GM18511 (cell line): ENCODE measurements around the gene HP1BP3.

Experiments
- ATAC-seq: cut with Tn5 transposase; IDR thresholded peaks from one replicate; pipeline ENCODE4 v1.9.1; 2021; ENCODE audit warnings: mild to moderate bottlenecking, moderate library complexity; ENCODE audit not compliant: unreplicated experiment

Gene HP1BP3

DNA sequence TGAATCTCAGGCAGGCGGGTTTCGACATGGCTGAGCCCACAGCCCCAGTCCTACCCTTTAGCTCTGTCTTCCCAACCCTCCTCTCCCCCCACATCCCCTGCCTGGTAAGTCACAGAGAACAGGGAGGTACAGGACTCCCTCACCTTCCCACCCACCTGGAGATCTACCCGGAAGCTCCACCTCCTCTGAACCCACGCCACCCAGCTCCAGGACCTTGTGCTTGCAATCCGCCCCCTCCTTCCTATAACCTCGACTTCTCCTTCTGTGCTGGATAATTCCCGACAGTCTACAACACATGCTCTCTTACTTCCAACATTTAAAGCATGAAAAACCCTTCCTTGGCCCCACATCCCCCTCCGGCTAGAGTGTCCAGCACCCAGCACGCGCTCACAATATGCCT, 91.6 kb downstream of the HP1BP3 start:
- ATAC-seq = no peak

DNA sequence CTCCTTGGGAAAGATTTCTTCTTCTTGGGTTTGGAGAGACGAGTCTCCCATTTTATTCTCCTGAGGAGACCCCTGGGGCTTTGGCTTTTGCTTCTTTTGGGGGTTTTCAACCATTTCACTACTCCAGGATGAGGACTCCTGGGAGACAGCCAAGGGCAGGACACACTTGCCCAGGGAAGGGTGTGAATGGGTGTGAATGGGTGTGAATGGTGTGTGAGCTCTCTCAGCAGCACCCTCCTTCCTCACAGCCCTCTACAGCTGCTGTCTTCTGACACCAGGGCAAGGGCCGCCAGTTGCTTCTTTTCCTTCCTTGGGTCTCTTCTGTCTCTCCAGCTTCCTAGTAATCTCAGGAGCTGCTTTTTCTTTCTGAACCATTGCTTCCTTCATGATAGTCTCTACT, 93.5 kb downstream of the HP1BP3 start:
- ATAC-seq = no peak
